Stimulated activated CD4-positive, alpha-beta T cell treated with anti-CD3 and anti-CD28 coated beads, Interleukin-1b, Interleukin-23, amount 100 ng/mL, for 24 hours (primary cell): ENCODE data around the gene HARS2.
"Not testable (repeated sequence)": the region's sequence is repeated elsewhere in the genome, so short reads cannot be mapped to it uniquely, and the experiment has no call there.

ENCODE experiments used
- DNase-seq, 4 experiments: peaks; one replicate each; pipeline ENCODE4 v3.0.0-alpha.2; 2020; ENCODE audit warnings: low read depth in 4 of 4, low spot score in 1 of 4

Gene HARS2

GRCh38 chr5:140690941-140691924 is at the start of gene HARS2, which contains the start of gene HARS1:
Gene HARS2 (plus strand): TSS chr5:140691455. CDS start chr5:140691649, 194 bp downstream.
Gene HARS1 (minus strand): TSS chr5:140691370. CDS start chr5:140691304, 66 bp downstream.
- peak; percentile 52 to 77 (median 73) for DNase-seq

- no peak for DNase-seq
Observed at GRCh38 chr5:140641716-140642115, 49.5 kb upstream of the HARS2 start.

DNA sequence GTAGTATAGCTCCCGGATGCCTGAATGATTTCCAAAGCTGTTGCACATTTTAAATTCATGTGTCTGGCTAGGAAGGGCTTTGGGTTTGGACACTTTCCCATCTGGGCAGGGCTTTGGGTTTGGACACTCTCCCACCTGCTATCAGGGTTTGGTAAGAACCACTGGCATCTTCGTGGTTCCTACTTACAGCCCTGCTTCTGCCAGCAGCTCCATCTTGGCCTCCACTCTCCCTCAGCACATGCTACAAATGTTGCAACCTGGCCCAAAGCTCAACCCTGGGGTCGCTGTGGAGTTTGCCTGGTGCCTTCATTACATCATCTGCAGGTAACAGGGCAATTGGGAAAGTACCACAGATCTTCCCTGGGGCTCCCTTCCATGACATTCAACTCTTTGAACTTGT is 48.5 kb upstream of the HARS2 start:
- no peak for DNase-seq

- DNase-seq, result no peak
Observed at GRCh38 chr5:140647042-140647419, 44.2 kb upstream of the HARS2 start.

DNA sequence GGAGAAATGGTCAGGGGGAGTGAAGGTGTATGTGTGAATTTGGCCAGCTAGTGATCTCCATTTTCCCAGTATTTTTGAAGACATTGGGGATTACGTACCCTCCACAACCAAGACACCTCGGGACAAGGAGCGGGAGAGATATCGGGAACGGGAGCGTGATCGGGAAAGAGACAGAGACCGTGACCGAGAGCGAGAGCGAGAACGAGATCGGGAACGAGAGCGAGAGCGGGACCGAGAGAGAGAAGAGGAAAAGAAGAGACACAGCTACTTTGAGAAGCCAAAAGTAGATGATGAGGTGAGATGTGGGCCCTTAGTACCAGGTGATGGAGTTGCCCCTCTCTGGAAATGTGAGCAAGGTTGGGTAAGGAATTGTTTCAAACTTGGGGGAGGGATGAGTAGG is 32.4 kb upstream of the HARS2 start:
- no peak for DNase-seq

DNA sequence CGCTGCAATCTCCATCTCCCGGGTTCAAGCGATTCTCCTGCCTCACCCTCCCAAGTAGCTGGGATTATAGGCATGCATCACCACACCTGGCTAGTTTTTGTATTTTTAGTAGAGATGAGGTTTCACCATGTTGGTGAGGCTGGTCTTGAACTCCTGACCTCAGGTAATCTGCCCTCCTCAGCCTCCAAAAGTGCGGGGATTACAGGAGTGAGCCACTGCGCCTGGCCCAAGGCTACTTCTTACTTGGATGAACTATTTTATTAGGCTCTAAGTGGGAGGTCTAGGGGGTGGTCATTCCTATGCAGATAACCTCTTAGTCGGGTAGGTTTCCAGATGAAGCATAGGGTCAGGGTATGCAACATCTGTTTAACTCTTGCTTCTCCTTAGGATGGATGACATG is 30.9 kb upstream of the HARS2 start:
- DNase-seq, result not testable (repeated sequence)

DNA sequence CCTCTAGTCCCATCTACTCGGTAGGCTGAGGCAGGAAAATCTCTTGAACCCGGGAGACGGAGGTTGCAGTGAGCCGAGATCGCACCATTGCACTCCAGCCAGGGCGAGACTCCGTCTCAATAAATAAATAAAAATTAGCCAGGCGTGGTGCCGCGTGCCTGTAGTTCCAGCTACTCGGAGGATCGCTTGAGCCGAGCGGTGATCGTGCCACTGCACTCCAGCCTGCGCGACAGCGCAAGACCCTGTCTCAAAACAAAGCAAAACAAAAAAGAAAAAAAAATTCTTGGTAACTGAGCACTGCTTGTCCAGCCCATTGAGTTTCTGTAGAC is 27.3 kb upstream of the HARS2 start:
- DNase-seq, result no peak

DNA sequence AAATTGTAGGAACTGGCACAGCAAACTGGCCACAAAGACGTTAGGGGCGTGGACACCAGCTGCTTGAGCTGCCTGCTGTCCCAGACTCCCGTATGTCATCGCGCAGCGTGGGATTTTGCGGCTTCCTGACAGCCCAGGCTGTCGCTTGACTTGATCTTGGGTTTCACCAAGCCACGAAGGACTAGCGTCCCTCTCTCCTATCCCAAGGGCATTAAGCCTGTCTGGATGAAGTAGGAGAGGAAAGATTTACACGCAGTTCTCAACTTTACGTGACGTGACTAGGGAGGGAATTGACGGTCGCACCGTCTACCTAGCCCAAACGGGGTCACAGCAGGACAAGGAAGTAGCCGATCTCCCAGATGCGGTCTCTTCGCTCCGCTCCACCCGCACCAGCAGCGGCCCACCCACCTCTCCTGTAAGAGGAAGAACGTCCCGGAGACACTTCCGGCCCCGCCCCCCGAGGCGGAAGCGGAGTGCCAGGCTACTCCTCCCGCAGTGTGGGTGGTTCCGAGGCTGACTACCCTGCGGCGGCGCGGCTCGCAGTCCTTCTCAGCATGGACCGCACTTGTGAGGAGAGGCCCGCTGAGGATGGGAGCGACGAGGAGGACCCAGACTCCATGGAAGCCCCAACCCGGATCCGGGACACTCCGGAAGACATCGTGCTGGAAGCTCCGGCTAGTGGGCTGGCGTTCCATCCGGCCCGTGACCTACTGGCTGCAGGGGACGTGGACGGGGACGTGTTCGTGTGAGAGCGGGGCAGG is 26.7 kb upstream of the HARS2 start, which contains the start of gene WDR55:
WDR55 (plus strand) TSS at position 546 of the 761 bp plus-strand sequence; CDS start at position 555, 9 bp downstream.
- DNase-seq, result peak; percentile 88 to 97 (median 96)

GRCh38 chr5:140671035-140671434 is 20.2 kb upstream of the HARS2 start:
- DNase-seq, result not testable (repeated sequence)

GRCh38 chr5:140671472-140672125 is 19.7 kb upstream of the HARS2 start:
- DNase-seq, result no peak

- no peak for DNase-seq
Observed at GRCh38 chr5:140672455-140673186, 18.6 kb upstream of the HARS2 start.

DNA sequence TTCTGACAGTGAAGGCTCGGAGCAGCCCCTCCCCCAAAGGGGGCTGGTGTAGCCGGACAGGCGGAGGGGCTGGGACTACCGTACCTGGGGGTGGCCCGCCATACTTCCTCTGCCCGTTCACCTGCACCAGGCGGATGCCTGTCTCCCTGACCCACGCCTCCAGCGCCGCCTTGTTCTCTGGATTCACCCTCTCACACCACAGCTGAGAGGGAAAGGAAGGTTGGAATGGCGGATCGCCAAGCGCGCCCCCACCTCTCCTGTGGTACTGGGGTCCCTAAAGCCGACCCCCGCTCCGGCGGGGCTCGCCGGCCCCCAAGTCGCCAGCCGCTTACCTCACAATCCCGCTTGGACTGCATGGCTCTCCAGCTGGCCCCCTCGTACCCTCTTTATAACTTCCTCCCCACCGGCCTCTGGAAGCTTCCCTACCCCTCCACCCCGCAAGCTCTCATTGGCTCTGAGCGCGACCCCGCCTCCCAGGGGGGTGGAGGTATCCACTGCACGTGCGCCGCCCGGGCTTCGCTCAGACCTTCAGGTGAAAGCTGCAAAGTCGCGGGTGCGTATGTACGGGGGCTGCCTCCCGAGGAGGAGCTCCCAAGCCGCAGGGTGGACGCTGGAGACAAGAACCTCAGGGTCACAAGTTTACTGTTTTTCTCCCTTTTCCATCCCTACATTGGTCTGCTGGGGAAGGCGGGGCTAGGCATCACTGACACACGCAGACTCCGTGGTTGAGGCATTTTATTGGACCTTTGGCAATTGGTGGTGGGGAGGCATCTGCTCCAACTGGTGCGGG is 17.9 kb upstream of the HARS2 start, which contains the start of gene DND1:
DND1 (minus strand) TSS at position 390 of the 790 bp plus-strand sequence; CDS start at position 356, 34 bp downstream.
- DNase-seq, result no peak

DNA sequence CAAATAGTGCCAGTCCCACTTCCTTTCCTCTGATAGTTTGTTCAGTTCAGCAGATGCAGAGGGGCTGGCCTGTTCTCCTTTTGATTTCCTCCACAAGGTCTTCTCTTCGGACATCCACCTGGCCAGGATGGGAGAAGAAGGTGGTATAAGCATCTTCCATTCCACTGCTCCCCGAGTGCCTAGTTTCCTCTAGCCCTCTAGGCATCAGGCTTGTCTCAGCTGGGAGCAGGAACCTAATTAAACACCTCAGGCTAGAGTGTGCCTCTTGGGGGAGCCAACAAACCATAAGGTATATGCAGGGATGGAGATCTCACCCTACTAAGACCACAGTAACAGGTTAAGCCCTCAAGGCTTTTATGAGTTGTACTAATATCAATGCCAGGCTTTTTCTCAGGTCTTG is 17.0 kb upstream of the HARS2 start:
- DNase-seq, result no peak

GRCh38 chr5:140674629-140675028 is 16.6 kb upstream of the HARS2 start:
- DNase-seq, result no peak

GRCh38 chr5:140677947-140678346 is 13.3 kb upstream of the HARS2 start:
- DNase-seq, result no peak

DNA sequence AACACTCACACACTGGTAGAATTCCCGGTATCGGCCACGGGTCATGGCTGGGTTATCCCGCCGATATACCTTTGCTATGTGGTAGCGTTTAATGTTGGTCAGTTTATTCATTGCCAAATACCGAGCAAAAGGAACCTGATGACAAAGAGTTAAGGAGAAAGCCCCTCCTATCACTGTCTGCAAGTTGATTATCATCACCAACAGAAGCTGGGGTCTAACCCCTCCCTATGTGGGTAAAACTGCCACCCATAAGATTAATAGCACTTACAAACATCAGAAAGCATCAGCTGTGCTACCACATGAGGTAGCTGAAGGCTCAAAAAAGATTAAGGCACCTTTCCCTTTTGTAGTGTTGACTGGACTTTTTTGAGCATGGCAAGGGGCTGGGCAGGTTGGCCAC is 12.3 kb upstream of the HARS2 start:
- no peak for DNase-seq

DNA sequence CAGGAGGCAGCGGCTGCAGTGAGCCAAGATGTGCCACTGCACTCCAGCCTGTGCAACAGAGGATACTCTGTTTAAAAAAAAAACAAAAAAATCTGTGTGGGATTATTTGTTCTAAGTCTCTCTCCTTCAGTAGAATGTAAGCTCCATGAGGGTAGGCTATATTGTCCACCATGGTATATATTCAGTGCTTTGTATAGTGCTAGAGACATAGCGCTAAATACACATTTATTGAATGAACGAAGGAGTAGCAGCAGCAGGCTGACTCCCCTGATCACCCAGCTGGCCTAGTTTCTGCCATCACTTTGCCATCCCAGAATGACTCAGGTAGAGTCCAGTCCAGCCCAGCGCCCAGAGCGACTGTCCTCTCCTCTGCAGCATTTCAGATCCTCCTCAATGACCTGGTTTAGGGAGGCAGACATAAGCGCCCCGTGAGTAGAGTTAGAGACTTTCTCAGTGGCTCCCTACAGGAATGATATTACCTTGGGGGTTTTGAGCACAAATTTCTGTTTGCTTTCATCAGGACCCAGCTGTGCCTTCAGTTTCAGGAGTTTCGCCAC is 801 bp upstream of the HARS2 start:
- no peak for DNase-seq

DNA sequence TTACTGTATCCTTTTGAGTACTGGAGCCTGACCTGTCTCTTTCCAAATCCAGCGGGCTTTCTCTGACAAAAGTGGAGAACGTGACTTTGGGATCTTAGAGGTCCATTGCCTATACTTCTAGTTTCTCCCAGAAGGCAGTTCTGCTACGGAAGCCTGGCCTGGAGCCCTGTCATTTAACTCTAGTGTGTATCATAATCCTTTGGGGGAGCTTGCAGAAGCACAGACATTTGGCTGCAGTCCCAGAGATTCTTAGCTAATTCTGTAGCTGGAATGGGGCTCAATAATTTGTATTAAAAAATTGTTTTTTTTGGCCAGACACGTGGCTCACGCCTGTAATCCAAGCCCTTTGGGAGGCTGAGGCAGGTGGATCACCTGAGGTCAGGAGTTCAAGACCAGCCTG is 3.0 kb downstream of the HARS2 start:
- DNase-seq, result no peak

DNA sequence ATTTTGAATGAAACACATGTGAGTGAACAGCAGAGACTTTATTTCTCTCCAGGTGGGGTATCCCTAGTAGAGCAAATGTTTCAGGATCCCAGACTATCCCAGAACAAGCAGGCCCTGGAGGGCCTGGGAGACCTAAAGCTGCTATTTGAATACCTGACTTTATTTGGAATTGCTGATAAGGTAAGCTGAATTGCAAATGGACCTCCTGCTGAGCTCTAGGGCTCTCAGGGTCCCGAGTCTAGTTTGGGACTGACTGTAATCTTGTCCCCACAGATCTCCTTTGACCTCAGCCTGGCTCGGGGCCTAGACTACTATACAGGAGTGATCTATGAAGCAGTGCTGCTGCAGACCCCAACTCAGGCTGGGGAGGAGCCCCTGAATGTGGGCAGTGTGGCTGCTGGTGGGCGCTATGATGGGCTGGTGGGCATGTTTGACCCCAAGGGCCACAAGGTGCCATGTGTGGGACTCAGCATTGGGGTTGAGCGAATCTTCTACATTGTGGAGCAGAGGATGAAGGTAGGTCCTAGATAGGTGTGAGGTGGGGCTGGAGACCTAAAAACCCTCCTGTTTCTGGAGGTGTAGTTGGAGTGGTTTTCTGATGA is 5.7 kb downstream of the HARS2 start:
- DNase-seq, result no peak
